ENCODE data around the gene FBXO42. TPM values are rescaled to one million over a fixed set of nuclear protein-coding genes. Genes with fewer than 3 reads are reported as not detected.

FBXO42 gene
- polyA plus RNA-seq, 3 donors = 11.6 to 18.4 (median 16.9) TPM

DNA sequence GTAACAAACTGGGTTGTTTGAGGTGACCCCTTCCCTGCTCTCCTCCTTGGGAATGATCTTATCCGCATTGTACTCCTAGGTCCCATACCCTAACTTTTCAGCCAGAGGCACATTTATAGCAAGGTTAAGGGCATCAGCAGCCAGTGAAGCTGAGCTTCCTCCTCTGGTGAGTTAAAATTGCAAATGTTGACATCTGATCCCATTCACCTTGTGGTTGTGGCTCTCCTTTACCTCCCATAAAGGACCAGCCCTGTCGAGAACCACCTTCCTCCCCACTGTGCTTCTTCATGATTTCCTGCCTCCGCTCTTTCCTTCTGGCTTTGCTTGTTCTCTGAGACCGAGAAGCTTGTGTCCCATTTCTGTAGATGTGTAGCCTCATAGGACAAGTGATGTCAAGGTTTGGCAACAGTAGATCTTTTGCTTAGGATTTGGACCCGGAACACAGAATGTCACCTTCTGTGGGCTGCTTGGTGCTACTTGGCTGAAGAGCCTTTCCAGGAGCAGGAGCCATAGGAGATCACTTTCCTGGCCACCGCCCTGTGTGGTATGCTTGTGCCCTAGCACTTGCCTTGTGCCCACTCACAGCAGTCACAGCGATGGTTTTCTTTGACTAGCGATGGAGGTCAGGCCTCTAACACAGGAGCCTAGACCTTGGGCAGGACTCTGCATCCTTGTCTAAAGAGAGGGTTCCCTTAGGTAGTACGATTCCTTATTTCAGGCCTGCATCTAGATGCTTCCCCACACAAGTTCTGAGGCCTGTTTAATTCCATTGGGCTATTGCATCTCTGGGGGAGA, 33.6 kb upstream of the FBXO42 start:
- no peaks in the 10 kb centered on the region for H3K27me3 ChIP-seq (ENCODE audit: control insufficient read depth in 2 of 2, insufficient read depth in 2 of 2, low read length in 2 of 2)
- H3K36me3 ChIP-seq (replicated peaks in 1 of 2; ENCODE audit: control insufficient read depth in 1 of 2, insufficient read depth in 2 of 2, low read length in 2 of 2) = peaks cover 0 to 5% of the 10 kb centered on the region in 2 donors
- H3K4me1 Mint-ChIP-seq = peaks cover 51% of the 10 kb centered on the region
- H3K9me3 ChIP-seq (replicated peaks in 1 of 2; ENCODE audit: control insufficient read depth in 1 of 2, insufficient read depth in 1 of 2, low read length in 2 of 2) = no peaks in the 10 kb centered on the region
- no peak for DNase-seq
- H3K9me3 Mint-ChIP-seq = no peaks in the 10 kb centered on the region
- peaks cover 16 to 20% of the 10 kb centered on the region in 2 donors for H3K36me3 Mint-ChIP-seq
- H3K79me2 ChIP-seq (ENCODE audit: insufficient read depth, low read length) = peaks cover 98% of the 10 kb centered on the region
- no peak overlapping the region for H3K9ac ChIP-seq (ENCODE audit: insufficient read depth, low read length, poor library complexity, severe bottlenecking)
- no peak overlapping the region for H3K4me2 ChIP-seq (replicated peaks; ENCODE audit: extremely low read depth, low read length, poor library complexity, severe bottlenecking)
- H3K27ac Mint-ChIP-seq = peak overlapping the region; percentile 27 to 91 (median 82)
- peak overlapping the region in 1 of 2 donors; percentile 81 for H3K27ac ChIP-seq (ENCODE audit: low read depth in 1 of 2, low read length in 2 of 2)
- WGBS (ENCODE audit: insufficient coverage) = 98% methylated on average over 7 of the region's 9 CpGs
- H2AFZ ChIP-seq (ENCODE audit: insufficient read depth, low read depth, low read length, poor library complexity, severe bottlenecking) = no peak overlapping the region
- H3K4me3 ChIP-seq (replicated peaks in 1 of 3; ENCODE audit: low read depth in 2 of 3, low read length in 3 of 3) = no peak overlapping the region
- H4K20me1 ChIP-seq (ENCODE audit: insufficient read depth, low read length) = peaks cover 97% of the 10 kb centered on the region
- peaks cover 0 to 1% (median 0%) of the 10 kb centered on the region in 3 donors for H3K27me3 Mint-ChIP-seq (ENCODE audit: low read depth in 3 of 3)
- intact Hi-C loops (cut with micrococcal nuclease) = no loop called here
- no peak overlapping the region for H3K4me3 Mint-ChIP-seq
- TF ChIP-seq, protein P1, sequence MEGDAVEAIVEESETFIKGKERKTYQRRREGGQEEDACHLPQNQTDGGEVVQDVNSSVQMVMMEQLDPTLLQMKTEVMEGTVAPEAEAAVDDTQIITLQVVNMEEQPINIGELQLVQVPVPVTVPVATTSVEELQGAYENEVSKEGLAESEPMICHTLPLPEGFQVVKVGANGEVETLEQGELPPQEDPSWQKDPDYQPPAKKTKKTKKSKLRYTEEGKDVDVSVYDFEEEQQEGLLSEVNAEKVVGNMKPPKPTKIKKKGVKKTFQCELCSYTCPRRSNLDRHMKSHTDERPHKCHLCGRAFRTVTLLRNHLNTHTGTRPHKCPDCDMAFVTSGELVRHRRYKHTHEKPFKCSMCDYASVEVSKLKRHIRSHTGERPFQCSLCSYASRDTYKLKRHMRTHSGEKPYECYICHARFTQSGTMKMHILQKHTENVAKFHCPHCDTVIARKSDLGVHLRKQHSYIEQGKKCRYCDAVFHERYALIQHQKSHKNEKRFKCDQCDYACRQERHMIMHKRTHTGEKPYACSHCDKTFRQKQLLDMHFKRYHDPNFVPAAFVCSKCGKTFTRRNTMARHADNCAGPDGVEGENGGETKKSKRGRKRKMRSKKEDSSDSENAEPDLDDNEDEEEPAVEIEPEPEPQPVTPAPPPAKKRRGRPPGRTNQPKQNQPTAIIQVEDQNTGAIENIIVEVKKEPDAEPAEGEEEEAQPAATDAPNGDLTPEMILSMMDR (IDR thresholded peaks at IDR 0.05) = no peak
- H3K4me1 ChIP-seq (ENCODE audit: control insufficient read depth in 1 of 2, insufficient read depth in 2 of 2, low read length in 2 of 2) = peaks cover 21 to 41% of the 10 kb centered on the region in 2 donors

DNA sequence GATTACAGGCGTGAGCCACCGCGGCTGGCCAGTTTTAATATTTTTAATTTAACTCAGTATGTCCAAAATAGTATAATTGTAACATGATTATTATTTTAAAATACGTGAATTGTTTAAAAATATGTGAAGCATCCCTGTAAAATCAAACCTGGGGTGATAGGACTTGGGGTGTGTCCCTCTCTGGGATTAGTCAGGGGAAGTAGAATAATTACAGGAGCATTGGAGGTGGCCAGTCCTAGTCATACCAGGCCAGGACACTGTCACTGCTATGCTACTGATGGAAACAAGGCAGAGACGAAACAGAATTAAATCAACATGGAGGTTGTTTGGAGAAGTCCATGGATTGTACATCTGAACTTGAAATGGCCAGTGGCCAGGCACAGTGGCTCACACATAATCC, 31.6 kb upstream of the FBXO42 start:
- TF ChIP-seq, protein P1 (IDR thresholded peaks at IDR 0.05) = no peak
- H3K4me3 Mint-ChIP-seq = no peak overlapping the region
- intact Hi-C loops (cut with micrococcal nuclease) = no loop called here
- no CpG with 5 or more reads among the region's 5 CpGs for WGBS (ENCODE audit: insufficient coverage)
- H3K4me3 ChIP-seq (replicated peaks in 1 of 3; ENCODE audit: low read depth in 2 of 3, low read length in 3 of 3) = no peak overlapping the region
- no peak for DNase-seq
- peaks cover 41% of the 10 kb centered on the region for H3K4me1 Mint-ChIP-seq
- H3K36me3 ChIP-seq (replicated peaks in 1 of 2; ENCODE audit: control insufficient read depth in 1 of 2, insufficient read depth in 2 of 2, low read length in 2 of 2) = peaks cover 0 to 5% of the 10 kb centered on the region in 2 donors
- H2AFZ ChIP-seq (ENCODE audit: insufficient read depth, low read depth, low read length, poor library complexity, severe bottlenecking) = no peak overlapping the region
- H4K20me1 ChIP-seq (ENCODE audit: insufficient read depth, low read length) = peaks cover 98% of the 10 kb centered on the region
- peak overlapping the region in 2 of 7 donors; percentile 68 to 70 for H3K27ac Mint-ChIP-seq
- H3K27me3 ChIP-seq (ENCODE audit: control insufficient read depth in 2 of 2, insufficient read depth in 2 of 2, low read length in 2 of 2) = no peaks in the 10 kb centered on the region
- peaks cover 15 to 27% of the 10 kb centered on the region in 2 donors for H3K36me3 Mint-ChIP-seq
- no peaks in the 10 kb centered on the region for H3K9me3 Mint-ChIP-seq
- H3K79me2 ChIP-seq (ENCODE audit: insufficient read depth, low read length) = peaks cover 100% of the 10 kb centered on the region
- no peaks in the 10 kb centered on the region for H3K27me3 Mint-ChIP-seq (ENCODE audit: low read depth in 3 of 3)
- H3K4me1 ChIP-seq (ENCODE audit: control insufficient read depth in 1 of 2, insufficient read depth in 2 of 2, low read length in 2 of 2) = peaks cover 21 to 37% of the 10 kb centered on the region in 2 donors
- H3K27ac ChIP-seq (ENCODE audit: low read depth in 1 of 2, low read length in 2 of 2) = no peak overlapping the region
- no peak overlapping the region for H3K4me2 ChIP-seq (replicated peaks; ENCODE audit: extremely low read depth, low read length, poor library complexity, severe bottlenecking)
- H3K9me3 ChIP-seq (replicated peaks in 1 of 2; ENCODE audit: control insufficient read depth in 1 of 2, insufficient read depth in 1 of 2, low read length in 2 of 2) = no peaks in the 10 kb centered on the region
- H3K9ac ChIP-seq (ENCODE audit: insufficient read depth, low read length, poor library complexity, severe bottlenecking) = no peak overlapping the region

Data from CD14-positive monocyte (primary cell).